GM13976 (cell line): ENCODE measurements around the gene MEST.
A peak's percentile ranks its signal among the peaks of the same experiment; 100 is the strongest.

ENCODE experiments used
- DNase-seq: peaks from one replicate; pipeline ENCODE4 v3.0.0; 2012; ENCODE audit warnings: low spot score
- in situ Hi-C: fragments of 300-500 bp; cut with MboI; formaldehyde crosslinking; loops from one replicate; pipeline ENCODE4 v1.12.0; 2022; ENCODE audit warnings: low sequenced_read_pairs, mixed read lengths, inconsistent platforms; ENCODE audit not compliant: unreplicated experiment
- TF ChIP-seq, protein P1 (sequence below): IDR thresholded peaks from 2 replicates; pipeline ENCODE4 v1.5.1; 2012; ENCODE audit warnings: borderline replicate concordance, mild to moderate bottlenecking; ENCODE audit not compliant: insufficient read depth; ENCODE audit errors: extremely low read depth, missing control alignments, control extremely low read depth

MEST gene

DNA sequence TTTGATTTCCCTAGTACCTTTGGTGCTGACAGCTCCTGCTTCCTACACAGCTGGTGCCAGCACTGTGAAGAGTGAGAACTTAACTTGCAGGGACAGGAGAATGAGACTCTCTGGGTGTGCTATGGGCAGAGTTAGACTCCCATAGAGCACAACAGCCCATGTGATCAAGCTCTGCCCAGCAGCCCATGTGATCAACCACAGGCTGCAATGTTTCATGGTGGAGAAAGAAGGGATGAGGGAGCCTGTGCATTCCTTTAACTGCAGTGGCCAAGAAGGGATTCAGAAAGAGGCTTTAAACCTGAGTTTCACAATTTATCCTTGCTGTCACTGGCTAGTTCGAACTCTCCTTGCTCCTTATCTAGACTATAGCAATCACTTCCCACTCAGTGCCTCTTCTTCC is 10.0 kb upstream of the MEST start:
- in situ Hi-C loops = loop anchor here (25.0 kb wide), 1 partner anchor 420 kb away; the partner anchor contains the start of genes KLHDC10 and ZC3HC1
- DNase-seq = no peak
- TF ChIP-seq, protein P1, sequence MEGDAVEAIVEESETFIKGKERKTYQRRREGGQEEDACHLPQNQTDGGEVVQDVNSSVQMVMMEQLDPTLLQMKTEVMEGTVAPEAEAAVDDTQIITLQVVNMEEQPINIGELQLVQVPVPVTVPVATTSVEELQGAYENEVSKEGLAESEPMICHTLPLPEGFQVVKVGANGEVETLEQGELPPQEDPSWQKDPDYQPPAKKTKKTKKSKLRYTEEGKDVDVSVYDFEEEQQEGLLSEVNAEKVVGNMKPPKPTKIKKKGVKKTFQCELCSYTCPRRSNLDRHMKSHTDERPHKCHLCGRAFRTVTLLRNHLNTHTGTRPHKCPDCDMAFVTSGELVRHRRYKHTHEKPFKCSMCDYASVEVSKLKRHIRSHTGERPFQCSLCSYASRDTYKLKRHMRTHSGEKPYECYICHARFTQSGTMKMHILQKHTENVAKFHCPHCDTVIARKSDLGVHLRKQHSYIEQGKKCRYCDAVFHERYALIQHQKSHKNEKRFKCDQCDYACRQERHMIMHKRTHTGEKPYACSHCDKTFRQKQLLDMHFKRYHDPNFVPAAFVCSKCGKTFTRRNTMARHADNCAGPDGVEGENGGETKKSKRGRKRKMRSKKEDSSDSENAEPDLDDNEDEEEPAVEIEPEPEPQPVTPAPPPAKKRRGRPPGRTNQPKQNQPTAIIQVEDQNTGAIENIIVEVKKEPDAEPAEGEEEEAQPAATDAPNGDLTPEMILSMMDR = no peak

DNA sequence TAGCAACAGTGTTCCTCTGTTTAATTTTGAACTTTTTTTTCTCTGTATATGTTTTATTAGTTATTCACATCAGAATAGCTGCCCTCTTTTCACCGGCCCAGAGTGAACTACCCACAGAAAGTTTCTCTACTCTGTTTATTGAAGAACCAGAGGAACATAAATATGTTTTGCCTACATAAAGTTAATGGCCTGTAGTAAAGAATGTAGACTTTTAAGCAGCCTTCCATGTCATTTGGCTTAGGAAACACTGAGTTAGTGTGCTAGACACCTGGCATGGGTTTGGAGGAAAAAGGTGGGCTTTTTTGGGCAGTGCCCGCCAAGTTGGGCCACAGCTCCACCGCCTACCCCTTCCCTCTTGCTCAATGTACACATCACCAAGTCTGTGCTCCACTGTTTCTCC is 8.9 kb upstream of the MEST start:
- in situ Hi-C loops = loop anchor here (25.0 kb wide), 1 partner anchor 421 kb away; the partner anchor contains the start of genes KLHDC10 and ZC3HC1
- no peak for DNase-seq
- TF ChIP-seq, protein P1 = no peak

DNA sequence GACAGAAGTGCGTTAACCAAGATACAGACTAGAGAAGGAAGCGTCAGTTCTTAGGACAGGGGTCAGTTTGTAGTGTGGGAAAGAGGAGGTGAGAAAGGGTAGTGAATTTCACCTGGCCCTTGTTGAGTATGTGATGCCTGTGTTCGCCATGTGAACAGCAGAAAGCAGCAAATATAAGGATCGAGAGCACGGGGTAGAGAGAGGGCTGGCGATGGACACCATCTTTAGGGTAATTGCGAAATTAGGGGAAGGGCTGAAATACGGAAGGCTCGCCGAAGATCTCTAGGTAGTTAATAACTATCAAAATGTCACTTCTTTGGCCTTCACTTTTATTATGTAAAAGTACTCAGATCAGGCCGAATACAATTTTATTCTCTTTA is 6.2 kb upstream of the MEST start:
- TF ChIP-seq, protein P1 = no peak
- in situ Hi-C loops = loop anchor here (25.0 kb wide), 1 partner anchor 423 kb away; the partner anchor contains the start of genes KLHDC10 and ZC3HC1
- no peak for DNase-seq

DNA sequence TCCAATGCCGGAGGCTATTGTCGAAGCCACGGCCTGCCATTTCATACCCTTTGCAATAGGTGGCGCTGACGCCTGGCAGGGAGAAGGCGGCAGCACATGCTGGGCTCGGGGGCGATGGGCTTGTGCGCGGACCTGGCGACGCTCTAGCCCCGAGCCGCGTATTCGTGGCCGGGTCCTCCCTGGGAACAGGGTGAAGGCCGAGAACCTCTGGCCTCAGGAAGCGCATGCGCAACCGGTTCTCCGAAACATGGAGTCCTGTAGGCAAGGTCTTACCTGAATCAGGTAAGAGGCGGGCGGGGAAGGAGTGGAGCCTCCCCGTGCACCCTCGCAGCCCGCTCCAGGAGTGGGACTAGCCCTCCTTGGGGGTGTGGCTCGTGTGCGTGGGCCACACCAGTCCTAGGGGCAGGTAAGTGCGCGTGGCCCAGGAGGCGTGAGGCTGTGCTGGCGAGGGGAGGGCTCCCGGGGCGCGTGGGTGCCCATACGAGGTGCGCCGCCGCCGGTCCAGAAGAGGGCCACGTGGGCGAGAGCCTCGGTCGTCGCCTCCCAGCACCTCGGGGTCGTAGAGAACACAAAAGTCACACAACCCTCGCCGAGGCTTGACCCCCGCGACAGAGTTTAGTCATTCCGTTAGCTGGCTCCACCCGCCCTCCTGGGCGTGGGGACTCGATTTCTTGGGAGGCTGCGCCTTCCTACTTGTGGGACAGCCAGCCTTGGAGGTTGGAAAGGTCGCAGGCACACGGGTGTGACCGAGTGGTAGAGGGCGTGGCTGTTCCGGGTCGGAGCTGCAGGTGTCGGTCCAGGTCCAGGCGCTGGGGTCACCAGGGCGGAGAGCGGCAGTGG is 5.6 kb upstream of the MEST start:
- in situ Hi-C loops = loop anchor here (25.0 kb wide), 1 partner anchor 424 kb away; the partner anchor contains the start of genes KLHDC10 and ZC3HC1
- TF ChIP-seq, protein P1 = peak; percentile 81
- peak; percentile 72 for DNase-seq

DNA sequence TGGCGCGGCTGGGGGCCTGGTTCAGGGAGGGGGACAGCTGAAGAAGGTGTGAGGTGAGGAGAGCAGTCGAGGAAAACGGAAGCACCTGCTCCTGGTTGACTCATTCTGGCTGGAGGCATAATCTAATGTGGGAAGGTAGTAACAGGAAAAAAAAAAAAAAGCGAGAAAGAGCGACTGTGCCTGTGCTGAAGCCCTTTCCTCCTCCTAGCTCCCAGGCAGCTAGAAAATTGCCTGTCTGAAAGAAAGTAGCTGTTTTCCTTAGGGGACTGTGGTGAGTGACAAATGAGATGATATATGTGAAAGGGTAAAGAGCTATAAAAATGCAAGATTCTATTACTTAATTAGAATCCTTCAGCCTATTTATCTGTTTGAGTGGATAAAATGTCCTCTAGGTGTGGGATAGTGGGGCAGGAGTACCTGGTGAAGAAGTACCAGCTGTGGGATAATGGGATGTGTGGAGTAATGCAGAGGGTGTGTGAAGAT is 4.9 kb upstream of the MEST start:
- in situ Hi-C loops = loop anchor here (25.0 kb wide), 1 partner anchor 425 kb away; the partner anchor contains the start of genes KLHDC10 and ZC3HC1
- TF ChIP-seq, protein P1 = no peak
- DNase-seq = peak; percentile 28

DNA sequence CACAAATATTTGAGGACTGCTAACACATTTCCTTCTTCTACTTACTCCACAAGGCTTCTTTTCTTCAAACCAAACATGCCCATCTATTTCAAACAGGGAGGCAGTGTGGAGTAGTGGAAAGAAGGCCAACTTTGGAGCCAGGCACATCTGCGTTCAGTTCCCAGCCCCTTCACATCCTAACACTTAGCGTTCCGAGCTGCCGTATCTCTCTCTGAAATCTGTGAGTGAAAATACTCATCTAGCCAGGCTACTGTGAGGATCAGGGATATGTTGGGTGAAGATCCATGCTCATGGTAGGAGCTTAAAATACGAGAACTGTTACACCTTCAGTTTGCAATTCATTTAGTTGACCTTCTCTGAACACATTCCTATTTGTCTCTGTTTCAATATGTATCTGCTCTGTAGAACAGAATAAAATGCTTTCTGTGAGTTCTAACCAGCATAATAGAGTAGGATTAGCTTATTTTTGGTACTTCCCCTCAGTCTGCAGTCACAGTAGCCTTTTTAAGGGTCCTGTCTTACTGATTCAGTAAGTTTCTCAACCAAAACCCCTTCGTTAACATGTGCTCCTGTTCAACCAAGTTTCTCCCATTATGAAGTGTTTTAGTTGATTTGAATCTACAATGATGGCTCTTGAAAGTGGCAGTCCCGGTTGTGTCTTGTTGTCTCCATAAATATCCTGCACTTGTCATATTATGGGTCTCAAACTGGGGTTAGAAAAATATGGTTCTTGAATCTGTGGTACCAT is 3.3 kb upstream of the MEST start:
- TF ChIP-seq, protein P1 = no peak
- peak; percentile 11 for DNase-seq
- in situ Hi-C loops = loop anchor here (25.0 kb wide), 1 partner anchor 426 kb away; the partner anchor contains the start of genes KLHDC10 and ZC3HC1
